HCT116 (cell line): ENCODE data around the gene VEPH1. TPM values are rescaled to one million over a fixed set of nuclear protein-coding genes. Genes with fewer than 3 reads are reported as not detected.

Source experiments
- ATAC-seq: fragments of 200-7000 bp; cut with Tn5 transposase; 2 replicates; pipeline ENCODE4 v1.9.1; 2020; ENCODE audit warnings: mild to moderate bottlenecking, moderate library complexity
- BruUV-seq: library from RNA; stranded (reverse); fragments of 400-500 nt; replicated peaks from 2 replicates; lab custom pipeline; 2021; lab: Mats Ljungman, UMichigan
- CTCF ChIA-PET: fragments of 300-600 bp; sonication (Branson Sonifier 250); formaldehyde crosslinking; loops from one replicate; lab custom pipeline; 2021; ENCODE audit warnings: antibody characterized with exemption; lab: Charles Lee
- POLR2A ChIA-PET: fragments of 300-600, 350-600 bp; sonication (Branson Sonifier 250); formaldehyde crosslinking; loops from one replicate; lab custom pipeline; 2021; ENCODE audit warnings: antibody characterized with exemption; lab: Charles Lee
- RAD21 ChIA-PET, 2 experiments: fragments of 300-600 bp; sonication (Branson Sonifier 250); formaldehyde crosslinking; loops; one replicate each; lab custom pipeline; 2023; ENCODE audit warnings: low total read pairs in 2 of 2; ENCODE audit not compliant: uncharacterized antibody in 2 of 2, unreplicated experiment in 2 of 2, low non-redundant PET in 1 of 2; lab: Charles Lee
- DNase-seq: peaks from one replicate; pipeline ENCODE4 v3.0.0-alpha.2; 2010; ENCODE audit warnings: low read depth, low spot score
- H2AFZ ChIP-seq: fragments of 200-600 bp; shearing (Covaris generic), sonication (generic); 2 replicates; pipeline ENCODE4 v1.6.1; 2017; ENCODE audit warnings: low read depth, mixed run types, mixed read lengths, antibody characterized with exemption, low read length; ENCODE audit not compliant: poor library complexity, severe bottlenecking
- H3K27ac ChIP-seq: 2 replicates; pipeline ENCODE4 v1.5.1; 2012; ENCODE audit warnings: low read depth, low read length
- H3K27me3 ChIP-seq: fragments of 200-600 bp; sonication (generic); 2 replicates; pipeline ENCODE4 v1.6.1; 2016; ENCODE audit warnings: mixed run types, low read length, mixed read lengths; ENCODE audit not compliant: insufficient read depth
- H3K36me3 ChIP-seq, 2 experiments: fragments of 200-500 bp in 1 of 2; fragments of 200-600 bp in 1 of 2; sonication (Bioruptor generic) in 1 of 2; sonication (generic) in 1 of 2; 2 replicates each; pipeline versions ENCODE4 v1.5.1 to v1.6.1; 2014 to 2016; ENCODE audit warnings: low read length in 2 of 2, inconsistent platforms in 1 of 2, mixed read lengths in 1 of 2, mixed run types in 1 of 2; ENCODE audit not compliant: insufficient read depth in 2 of 2, control insufficient read depth in 1 of 2
- H3K4me1 ChIP-seq, 2 experiments: fragments of 200-600 bp in 1 of 2; sonication (generic) in 1 of 2; 2 replicates each; pipeline versions ENCODE4 v1.5.1 to v1.6.1; 2012 to 2017; ENCODE audit warnings: low read length in 2 of 2, inconsistent platforms in 1 of 2, mild to moderate bottlenecking in 1 of 2, mixed read lengths in 1 of 2, mixed run types in 1 of 2, moderate library complexity in 1 of 2; ENCODE audit not compliant: insufficient read depth in 2 of 2, control insufficient read depth in 1 of 2
- H3K4me2 ChIP-seq: fragments of 200-600 bp; sonication (generic); 2 replicates; pipeline ENCODE4 v1.6.1; 2017; ENCODE audit warnings: mixed run types, low read length, mixed read lengths
- H3K4me3 ChIP-seq, 2 experiments: fragments of 200-600 bp in 1 of 2; sonication (generic) in 1 of 2; replicated peaks in 1 of 2; 2 replicates each; pipeline ENCODE4 v1.5.1; 2011 to 2016; ENCODE audit warnings: low read length in 2 of 2, control low read depth in 1 of 2, low read depth in 1 of 2, mild to moderate bottlenecking in 1 of 2, mixed read lengths in 1 of 2, mixed run types in 1 of 2
- H3K79me2 ChIP-seq: fragments of 200-600 bp; sonication (generic); 2 replicates; pipeline ENCODE4 v1.6.1; 2017; ENCODE audit warnings: mild to moderate bottlenecking, mixed run types, low read length, moderate library complexity, mixed read lengths; ENCODE audit not compliant: insufficient read depth
- H3K9ac ChIP-seq: fragments of 200-600 bp; sonication (generic); 2 replicates; pipeline ENCODE4 v1.6.1; 2016; ENCODE audit warnings: low read length, mixed read lengths
- H3K9me2 ChIP-seq: fragments of 200-600 bp; sonication (generic), shearing (Covaris generic); 2 replicates; pipeline ENCODE4 v1.6.1; 2017; ENCODE audit warnings: mixed run types, mild to moderate bottlenecking, moderate library complexity; ENCODE audit not compliant: insufficient read depth
- H3K9me3 ChIP-seq, 2 experiments: fragments of 200-500 bp in 1 of 2; fragments of 200-600 bp in 1 of 2; sonication (Bioruptor generic) in 1 of 2; sonication (generic) in 1 of 2; 2 replicates each; pipeline ENCODE4 v1.6.1; 2014 to 2017; ENCODE audit warnings: low read length in 2 of 2, mixed read lengths in 2 of 2, inconsistent platforms in 1 of 2, low read depth in 1 of 2, mild to moderate bottlenecking in 1 of 2, mixed run types in 1 of 2, moderate library complexity in 1 of 2; ENCODE audit not compliant: control insufficient read depth in 1 of 2, insufficient read depth in 1 of 2
- H4K20me1 ChIP-seq: fragments of 200-600 bp; sonication (generic), shearing (Covaris generic); 2 replicates; pipeline ENCODE4 v1.6.1; 2017; ENCODE audit warnings: mixed run types, mild to moderate bottlenecking, moderate library complexity; ENCODE audit not compliant: insufficient read depth
- ATF3 ChIP-seq: IDR thresholded peaks from 2 replicates; pipeline ENCODE4 v1.6.1; 2012
- CBX3 ChIP-seq: IDR thresholded peaks from 2 replicates; pipeline ENCODE4 v1.6.1; 2012; ENCODE audit warnings: low read depth
- CEBPB ChIP-seq: IDR thresholded peaks from 2 replicates; pipeline ENCODE4 v1.6.1; 2012; ENCODE audit warnings: low read depth
- EGR1 ChIP-seq: IDR thresholded peaks from 2 replicates; pipeline ENCODE4 v1.6.1; 2012; ENCODE audit warnings: low read depth
- EZH2phosphoT487 ChIP-seq: fragments of 200-600 bp; IDR thresholded peaks from 2 replicates; pipeline ENCODE4 v1.6.1; 2018; ENCODE audit warnings: antibody characterized with exemption, borderline replicate concordance
- JUND ChIP-seq: IDR thresholded peaks from 2 replicates; pipeline ENCODE4 v1.6.1; 2012
- MAX ChIP-seq: IDR thresholded peaks from 2 replicates; pipeline ENCODE4 v1.6.1; 2012
- POLR2AphosphoS5 ChIP-seq: IDR thresholded peaks from 2 replicates; pipeline ENCODE4 v1.6.1; 2011; ENCODE audit warnings: mild to moderate bottlenecking, low read depth, low read length, moderate library complexity
- RAD21 ChIP-seq: IDR thresholded peaks from 2 replicates; pipeline ENCODE4 v1.6.1; 2012; ENCODE audit warnings: low read depth, mild to moderate bottlenecking
- SP1 ChIP-seq: IDR thresholded peaks from 2 replicates; pipeline ENCODE4 v1.6.1; 2012; ENCODE audit warnings: low read depth
- TCF7L2 ChIP-seq: IDR thresholded peaks from 2 replicates; pipeline ENCODE4 v1.7.0; 2011; ENCODE audit warnings: borderline replicate concordance, inconsistent platforms; ENCODE audit not compliant: insufficient read depth, insufficient read length; ENCODE audit errors: extremely low read depth
- YY1 ChIP-seq: IDR thresholded peaks from 2 replicates; pipeline ENCODE4 v1.6.1; 2011; ENCODE audit warnings: low read length, low read depth, moderate library complexity, mild to moderate bottlenecking; ENCODE audit not compliant: insufficient replicate concordance; ENCODE audit errors: extremely low read depth
- ZFX ChIP-seq: fragments of 450-650 bp; IDR thresholded peaks from 2 replicates; pipeline ENCODE4 v1.6.1; 2017
- ZNF274 ChIP-seq: fragments of 200-500 bp; sonication (Bioruptor generic); IDR thresholded peaks from 2 replicates; pipeline ENCODE4 v1.6.1; 2014; ENCODE audit warnings: mild to moderate bottlenecking, low read depth, low read length, inconsistent platforms
- intact Hi-C: fragments of 100-400 bp; cut with micrococcal nuclease; formaldehyde crosslinking; loops from 2 replicates; pipeline ENCODE4 v1.10.0; 2022
- total RNA-seq: library from RNA; stranded (reverse); gene quantifications from one replicate; pipeline ENCODE4 v1.2.1, GENCODE V29; 2021; ENCODE audit not compliant: unreplicated experiment
- TF ChIP-seq, protein P1 (sequence below): IDR thresholded peaks from 2 replicates; pipeline ENCODE4 v1.6.1; 2011; ENCODE audit warnings: mild to moderate bottlenecking, low read length, moderate library complexity; ENCODE audit not compliant: insufficient replicate concordance; ENCODE audit errors: extremely low read depth
- TF ChIP-seq, protein P2 (sequence below): IDR thresholded peaks from 2 replicates; pipeline ENCODE4 v1.6.1; 2012; ENCODE audit warnings: low read depth

Gene VEPH1
- total RNA-seq, 1 experiment from 2014 or later = 4.9 TPM

- TF ChIP-seq ATF3 = no peak
These were observed 29.5 kb upstream of the VEPH1 start (continued) for GRCh38 chr3:157532529-157533297.

DNA sequence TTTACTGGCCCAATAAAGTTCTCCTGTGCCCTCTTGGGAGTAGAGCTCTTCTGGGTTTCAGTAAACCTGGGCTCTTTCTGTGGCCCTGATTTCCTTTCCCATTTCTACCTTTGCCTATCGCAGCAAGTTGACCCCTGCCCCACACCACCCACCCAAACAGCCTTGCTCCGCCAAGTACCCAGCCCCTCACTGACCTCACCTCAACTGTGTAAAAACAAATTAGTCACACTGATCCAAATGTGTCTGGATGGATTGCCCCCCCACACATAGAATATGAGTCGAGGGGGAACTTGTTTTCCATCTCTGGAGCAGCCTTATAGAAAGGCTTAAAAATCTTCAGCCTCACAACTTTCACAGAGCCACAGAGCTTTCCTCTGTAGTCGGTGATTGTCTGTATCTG lies 28.6 kb upstream of the VEPH1 start:
- no TSS peak for BruUV-seq
- Histone ChIP-seq H3K9ac (no peak overlapping the region), H2AFZ (peak overlapping the region; percentile 95), H3K9me2 (no peaks in the 10 kb centered on the region)
- ChIA-PET POLR2A (interaction anchor here (1.3 kb wide), 1 partner anchor 372 kb away, joined by 5 read pairs; the partner anchor contains the start of gene CCNL1), RAD21 (interaction anchor here (1.3 to 1.6 kb wide), 4 partner anchors 41 to 1000 kb away, joined by 5 to 11 read pairs (median 8); no protein-coding TSS in a partner anchor)
- DNase-seq = no peak
- no peak for TF ChIP-seq SP1
- no peak for TF ChIP-seq CBX3
- TF ChIP-seq CEBPB = no peak
- no peak for TF ChIP-seq MAX
- no peak for TF ChIP-seq YY1
- no peak for TF ChIP-seq EZH2phosphoT487
- TF ChIP-seq RAD21 = no peak
- no peak for TF ChIP-seq JUND
- no peak for TF ChIP-seq TCF7L2
- no peak for TF ChIP-seq EGR1
- TF ChIP-seq, protein P1, sequence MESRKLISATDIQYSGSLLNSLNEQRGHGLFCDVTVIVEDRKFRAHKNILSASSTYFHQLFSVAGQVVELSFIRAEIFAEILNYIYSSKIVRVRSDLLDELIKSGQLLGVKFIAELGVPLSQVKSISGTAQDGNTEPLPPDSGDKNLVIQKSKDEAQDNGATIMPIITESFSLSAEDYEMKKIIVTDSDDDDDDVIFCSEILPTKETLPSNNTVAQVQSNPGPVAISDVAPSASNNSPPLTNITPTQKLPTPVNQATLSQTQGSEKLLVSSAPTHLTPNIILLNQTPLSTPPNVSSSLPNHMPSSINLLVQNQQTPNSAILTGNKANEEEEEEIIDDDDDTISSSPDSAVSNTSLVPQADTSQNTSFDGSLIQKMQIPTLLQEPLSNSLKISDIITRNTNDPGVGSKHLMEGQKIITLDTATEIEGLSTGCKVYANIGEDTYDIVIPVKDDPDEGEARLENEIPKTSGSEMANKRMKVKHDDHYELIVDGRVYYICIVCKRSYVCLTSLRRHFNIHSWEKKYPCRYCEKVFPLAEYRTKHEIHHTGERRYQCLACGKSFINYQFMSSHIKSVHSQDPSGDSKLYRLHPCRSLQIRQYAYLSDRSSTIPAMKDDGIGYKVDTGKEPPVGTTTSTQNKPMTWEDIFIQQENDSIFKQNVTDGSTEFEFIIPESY = no peak
- no peak for TF ChIP-seq POLR2AphosphoS5
- TF ChIP-seq, protein P2, sequence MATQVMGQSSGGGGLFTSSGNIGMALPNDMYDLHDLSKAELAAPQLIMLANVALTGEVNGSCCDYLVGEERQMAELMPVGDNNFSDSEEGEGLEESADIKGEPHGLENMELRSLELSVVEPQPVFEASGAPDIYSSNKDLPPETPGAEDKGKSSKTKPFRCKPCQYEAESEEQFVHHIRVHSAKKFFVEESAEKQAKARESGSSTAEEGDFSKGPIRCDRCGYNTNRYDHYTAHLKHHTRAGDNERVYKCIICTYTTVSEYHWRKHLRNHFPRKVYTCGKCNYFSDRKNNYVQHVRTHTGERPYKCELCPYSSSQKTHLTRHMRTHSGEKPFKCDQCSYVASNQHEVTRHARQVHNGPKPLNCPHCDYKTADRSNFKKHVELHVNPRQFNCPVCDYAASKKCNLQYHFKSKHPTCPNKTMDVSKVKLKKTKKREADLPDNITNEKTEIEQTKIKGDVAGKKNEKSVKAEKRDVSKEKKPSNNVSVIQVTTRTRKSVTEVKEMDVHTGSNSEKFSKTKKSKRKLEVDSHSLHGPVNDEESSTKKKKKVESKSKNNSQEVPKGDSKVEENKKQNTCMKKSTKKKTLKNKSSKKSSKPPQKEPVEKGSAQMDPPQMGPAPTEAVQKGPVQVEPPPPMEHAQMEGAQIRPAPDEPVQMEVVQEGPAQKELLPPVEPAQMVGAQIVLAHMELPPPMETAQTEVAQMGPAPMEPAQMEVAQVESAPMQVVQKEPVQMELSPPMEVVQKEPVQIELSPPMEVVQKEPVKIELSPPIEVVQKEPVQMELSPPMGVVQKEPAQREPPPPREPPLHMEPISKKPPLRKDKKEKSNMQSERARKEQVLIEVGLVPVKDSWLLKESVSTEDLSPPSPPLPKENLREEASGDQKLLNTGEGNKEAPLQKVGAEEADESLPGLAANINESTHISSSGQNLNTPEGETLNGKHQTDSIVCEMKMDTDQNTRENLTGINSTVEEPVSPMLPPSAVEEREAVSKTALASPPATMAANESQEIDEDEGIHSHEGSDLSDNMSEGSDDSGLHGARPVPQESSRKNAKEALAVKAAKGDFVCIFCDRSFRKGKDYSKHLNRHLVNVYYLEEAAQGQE = no peak
- TF ChIP-seq ZFX = no peak
- no peak for TF ChIP-seq ZNF274
- TF ChIP-seq, all 23 proteins: peak for 0
- intact Hi-C loops = loop anchor here (1.0 kb wide), 2 partner anchors 41 to 903 kb away; no protein-coding TSS in a partner anchor
- H3K4me1 ChIP-seq = peaks cover 0 to 7% of the 10 kb centered on the region in 2 experiments; a peak in 2 of 4 replicates
- H3K9me3 ChIP-seq = no peaks in the 10 kb centered on the region
- H3K79me2 ChIP-seq = no peaks in the 10 kb centered on the region
- no peaks in the 10 kb centered on the region for H3K27me3 ChIP-seq
- H3K4me3 ChIP-seq = no peak overlapping the region
- no peak overlapping the region for H3K27ac ChIP-seq
- H3K36me3 ChIP-seq = no peaks in the 10 kb centered on the region
- CTCF ChIA-PET = interaction anchor here (1.1 to 4.6 kb wide), 13 partner anchors 29 to 1260 kb away, joined by 3 to 103 read pairs (median 4); partner anchors contain the start of gene VEPH1
- no peak for ATAC-seq
- no peaks in the 10 kb centered on the region for H4K20me1 ChIP-seq
- no peak overlapping the region for H3K4me2 ChIP-seq
